Left ventricle myocardium inferior (tissue), 1 donor: ENCODE results near the gene KLHL7. TPM values are rescaled to one million over a fixed set of nuclear protein-coding genes. Genes with fewer than 3 reads are reported as not detected.

Experiments used
- DNase-seq: peaks from one replicate; pipeline ENCODE4 v3.0.0-alpha.2; 2020
- H3K27ac ChIP-seq: fragments of 200-600 bp; replicated peaks from 2 replicates; pipeline ENCODE4 v1.8.0; 2021
- H3K27me3 ChIP-seq: fragments of 200-600 bp; 2 replicates; pipeline ENCODE4 v1.8.0; 2021; ENCODE audit warnings: low read depth
- H3K36me3 ChIP-seq: fragments of 200-600 bp; 2 replicates; pipeline ENCODE4 v1.8.0; 2021
- H3K4me1 ChIP-seq: fragments of 200-600 bp; 2 replicates; pipeline ENCODE4 v1.8.0; 2021
- H3K4me3 ChIP-seq: fragments of 200-600 bp; 2 replicates; pipeline ENCODE4 v1.8.0; 2021; ENCODE audit warnings: mild to moderate bottlenecking, moderate library complexity
- H3K9me3 ChIP-seq: fragments of 200-600 bp; replicated peaks from 2 replicates; pipeline ENCODE4 v1.8.0; 2021
- intact Hi-C: fragments of 100-400 bp; cut with micrococcal nuclease; formaldehyde crosslinking; loops from one replicate; pipeline ENCODE4 v1.11.0; 2022
- total RNA-seq: library from RNA; stranded (reverse); fragmentation: NEBNext Ultra II Directional; extraction: Animal tissue kit (Norgen Biotek cat#: 25700); gene quantifications from one replicate; pipeline ENCODE4 v1.2.1, GENCODE V29; 2021
- TF ChIP-seq, protein P1 (sequence below): fragments of 200-600 bp; IDR thresholded peaks from 2 replicates; pipeline ENCODE4 v1.8.0; 2021; ENCODE audit warnings: antibody characterized with exemption, mild to moderate bottlenecking, borderline replicate concordance
- donor health status: DM: no; HTN: yes; CAD: no; lungs with severe emphysema.

Gene KLHL7
- total RNA-seq, 1 donor from 2014 or later: 150 TPM

DNA sequence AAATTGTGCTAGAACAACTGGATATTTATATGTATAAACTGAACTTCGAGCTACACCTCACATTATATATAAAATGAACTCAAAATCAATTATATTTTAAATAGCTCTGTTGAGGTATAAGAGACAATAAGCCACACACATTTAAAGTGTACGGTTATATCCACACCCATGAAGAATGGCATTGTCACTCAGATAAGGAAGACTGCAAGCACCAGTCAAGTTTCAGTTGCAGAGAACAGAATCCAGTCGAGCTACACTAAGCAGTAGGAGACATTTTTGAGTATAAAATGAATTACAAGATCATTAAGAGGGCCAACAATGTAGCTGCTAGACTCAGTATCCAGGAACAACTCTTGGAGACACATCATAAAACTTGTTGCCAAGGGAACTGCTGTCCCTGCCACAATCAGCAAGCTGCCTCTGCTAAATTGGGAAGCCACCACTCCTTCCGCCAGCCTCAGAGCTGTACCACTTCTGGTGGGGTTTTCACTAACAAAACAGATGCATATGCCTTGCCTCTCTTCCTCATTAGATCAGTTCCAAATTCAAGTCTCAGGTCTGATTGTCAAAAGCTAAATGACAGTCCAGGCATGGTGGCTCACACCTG is 121.4 kb downstream of the KLHL7 start:
- intact Hi-C loops: no loop called here
- TF ChIP-seq, protein P1, sequence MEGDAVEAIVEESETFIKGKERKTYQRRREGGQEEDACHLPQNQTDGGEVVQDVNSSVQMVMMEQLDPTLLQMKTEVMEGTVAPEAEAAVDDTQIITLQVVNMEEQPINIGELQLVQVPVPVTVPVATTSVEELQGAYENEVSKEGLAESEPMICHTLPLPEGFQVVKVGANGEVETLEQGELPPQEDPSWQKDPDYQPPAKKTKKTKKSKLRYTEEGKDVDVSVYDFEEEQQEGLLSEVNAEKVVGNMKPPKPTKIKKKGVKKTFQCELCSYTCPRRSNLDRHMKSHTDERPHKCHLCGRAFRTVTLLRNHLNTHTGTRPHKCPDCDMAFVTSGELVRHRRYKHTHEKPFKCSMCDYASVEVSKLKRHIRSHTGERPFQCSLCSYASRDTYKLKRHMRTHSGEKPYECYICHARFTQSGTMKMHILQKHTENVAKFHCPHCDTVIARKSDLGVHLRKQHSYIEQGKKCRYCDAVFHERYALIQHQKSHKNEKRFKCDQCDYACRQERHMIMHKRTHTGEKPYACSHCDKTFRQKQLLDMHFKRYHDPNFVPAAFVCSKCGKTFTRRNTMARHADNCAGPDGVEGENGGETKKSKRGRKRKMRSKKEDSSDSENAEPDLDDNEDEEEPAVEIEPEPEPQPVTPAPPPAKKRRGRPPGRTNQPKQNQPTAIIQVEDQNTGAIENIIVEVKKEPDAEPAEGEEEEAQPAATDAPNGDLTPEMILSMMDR: no peak
- DNase-seq: no peak
- H3K4me1 ChIP-seq: no peaks in the 10 kb centered on the region
- H3K9me3 ChIP-seq: peaks cover 8% of the 10 kb centered on the region
- no peak overlapping the region for H3K4me3 ChIP-seq
- no peak overlapping the region for H3K27ac ChIP-seq
- no peaks in the 10 kb centered on the region for H3K27me3 ChIP-seq
- no peaks in the 10 kb centered on the region for H3K36me3 ChIP-seq

Other genes with a start within 250 kb of the KLHL7 start
- gene HYCC1, start 91.7 kb upstream of the KLHL7 start, total RNA-seq: 34.8 TPM
- gene NUP42, start 76.3 kb downstream of the KLHL7 start, total RNA-seq: 20.3 TPM
- 288 TPM for gene GPNMB, start 141.0 kb downstream of the KLHL7 start, total RNA-seq
- 85.9 TPM for gene MALSU1, start 193.6 kb downstream of the KLHL7 start, total RNA-seq